Lung (tissue), 12 donors: ENCODE measurements around the gene SLC39A7. TPM values are rescaled to one million over a fixed set of nuclear protein-coding genes. Genes with fewer than 3 reads are reported as not detected.

Source experiments
- ATAC-seq: fragments of 200-7000 bp; cut with Tn5 transposase; one replicate; pipeline ENCODE4 v1.9.1; 2020; ENCODE audit warnings: moderate number of reproducible peaks; ENCODE audit not compliant: insufficient read depth, low FRiP score
- DNase-seq, 3 donors: peaks; one replicate each; pipeline ENCODE4 v3.0.0-alpha.2; 2013 to 2017
- H3K27ac ChIP-seq, 2 donors: one replicate each; pipeline ENCODE4 v1.5.1; 2013; ENCODE audit warnings: mild to moderate bottlenecking in 2 of 2, moderate library complexity in 2 of 2, control low read depth in 1 of 2, inconsistent platforms in 1 of 2, low read depth in 1 of 2, low read length in 1 of 2
- H3K27me3 ChIP-seq, 3 donors: one replicate each; pipeline ENCODE4 v1.5.1; 2013; ENCODE audit warnings: low read length in 2 of 3; ENCODE audit not compliant: control insufficient read depth in 3 of 3, insufficient read depth in 3 of 3
- H3K36me3 ChIP-seq, 4 donors: one replicate each; pipeline ENCODE4 v1.5.1; 2013; ENCODE audit warnings: low read length in 4 of 4, mild to moderate bottlenecking in 1 of 4, moderate library complexity in 1 of 4; ENCODE audit not compliant: control insufficient read depth in 4 of 4, insufficient read depth in 4 of 4
- H3K4me1 ChIP-seq, 5 donors: one replicate each; pipeline ENCODE4 v1.5.1; 2013; ENCODE audit warnings: low read length in 5 of 5, mild to moderate bottlenecking in 2 of 5, moderate library complexity in 1 of 5; ENCODE audit not compliant: control insufficient read depth in 5 of 5, insufficient read depth in 5 of 5
- H3K4me3 ChIP-seq: one replicate; pipeline ENCODE4 v1.5.1; 2013; ENCODE audit warnings: mild to moderate bottlenecking, control low read depth, moderate library complexity
- H3K9ac ChIP-seq, 2 donors: one replicate each; pipeline ENCODE4 v1.5.1; 2013; ENCODE audit warnings: low read length in 2 of 2, control low read depth in 1 of 2; ENCODE audit not compliant: insufficient read depth in 1 of 2
- H3K9me3 ChIP-seq, 4 donors: one replicate each; pipeline ENCODE4 v1.5.1; 2013; ENCODE audit warnings: low read length in 3 of 4, mild to moderate bottlenecking in 1 of 4, moderate library complexity in 1 of 4; ENCODE audit not compliant: control insufficient read depth in 4 of 4, insufficient read depth in 3 of 4
- WGBS, 2 donors: extraction: QIAGEN DNeasy Blood & Tissue Kit; methylation state at CpG; one replicate each; pipeline ENCODE4 v1.1.7; 2013; 5-methylcytosine and 5-hydroxymethylcytosine counted together
- polyA plus RNA-seq, 2 donors: library from polyadenylated mRNA; stranded (reverse); fragments of 200-250 nt; gene quantifications; one replicate each; pipeline ENCODE4 v1.2.1, GENCODE V29; 2013
- total RNA-seq, 2 donors: library from RNA; depleted of rRNA in 1 of 2; stranded (reverse); fragments of >200 nt in 1 of 2; gene quantifications; one replicate each; pipeline ENCODE4 v1.2.1, GENCODE V29; 2014 to 2021
- TF ChIP-seq, protein P1 (sequence below): IDR thresholded peaks from 2 replicates; pipeline ENCODE4 v1.5.1; 2012; ENCODE audit warnings: mild to moderate bottlenecking; ENCODE audit errors: control extremely low read depth, extremely low read depth
- donor health status: control.
- donor health status: control.
- donor health status: Bipolar disorder and iron deficiency.
- donor health status: healthy.
- donor health status: DM: yes; HTN: yes; CAD: no.

SLC39A7 gene
- total and polyA plus RNA-seq, 4 donors: 53.6 to 164 (median 100) TPM

DNA sequence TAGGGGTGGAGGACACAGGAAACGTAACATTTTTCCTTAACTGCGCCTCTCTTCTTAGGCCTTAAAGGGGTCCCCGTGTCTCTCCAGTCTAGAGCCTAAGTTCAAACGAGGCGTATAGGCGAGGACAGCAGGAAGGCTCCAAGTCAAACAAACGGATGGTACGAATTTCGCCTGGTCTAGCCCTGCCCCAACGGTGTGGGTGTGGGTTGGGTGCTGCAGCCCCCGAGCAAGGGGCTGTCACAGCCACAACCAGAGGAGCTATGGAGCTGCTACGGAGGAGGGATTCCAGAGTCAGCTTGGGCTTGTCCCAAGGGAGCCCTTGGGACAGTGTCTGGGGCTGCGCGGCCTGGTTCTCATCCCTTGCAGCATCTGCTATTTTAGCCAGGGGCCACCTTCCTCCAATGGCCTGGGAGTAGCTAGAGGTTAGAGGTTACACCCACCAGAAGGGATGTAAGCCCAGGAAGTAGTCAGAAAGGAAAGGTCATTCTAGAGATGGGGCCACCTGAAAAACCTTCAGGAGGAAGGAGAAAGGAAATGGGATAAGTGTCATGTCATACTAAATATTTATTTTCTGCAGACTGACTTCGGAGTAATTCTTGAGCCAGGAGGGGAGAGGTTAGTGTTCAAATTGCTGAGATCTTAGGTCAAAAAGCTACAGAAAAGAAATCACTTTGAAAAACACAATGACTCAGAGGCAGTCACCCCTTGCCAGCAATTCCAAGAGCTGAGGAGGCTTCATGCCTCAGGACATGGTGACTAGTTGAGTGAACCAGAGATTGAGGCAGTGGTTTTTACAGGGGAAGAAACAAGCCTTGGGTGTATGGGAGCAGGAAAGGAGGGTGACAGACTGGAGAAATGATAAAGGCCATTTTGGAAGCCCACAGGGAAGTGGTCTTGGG lies 49.3 kb downstream of the SLC39A7 start:
- TF ChIP-seq, protein P1, sequence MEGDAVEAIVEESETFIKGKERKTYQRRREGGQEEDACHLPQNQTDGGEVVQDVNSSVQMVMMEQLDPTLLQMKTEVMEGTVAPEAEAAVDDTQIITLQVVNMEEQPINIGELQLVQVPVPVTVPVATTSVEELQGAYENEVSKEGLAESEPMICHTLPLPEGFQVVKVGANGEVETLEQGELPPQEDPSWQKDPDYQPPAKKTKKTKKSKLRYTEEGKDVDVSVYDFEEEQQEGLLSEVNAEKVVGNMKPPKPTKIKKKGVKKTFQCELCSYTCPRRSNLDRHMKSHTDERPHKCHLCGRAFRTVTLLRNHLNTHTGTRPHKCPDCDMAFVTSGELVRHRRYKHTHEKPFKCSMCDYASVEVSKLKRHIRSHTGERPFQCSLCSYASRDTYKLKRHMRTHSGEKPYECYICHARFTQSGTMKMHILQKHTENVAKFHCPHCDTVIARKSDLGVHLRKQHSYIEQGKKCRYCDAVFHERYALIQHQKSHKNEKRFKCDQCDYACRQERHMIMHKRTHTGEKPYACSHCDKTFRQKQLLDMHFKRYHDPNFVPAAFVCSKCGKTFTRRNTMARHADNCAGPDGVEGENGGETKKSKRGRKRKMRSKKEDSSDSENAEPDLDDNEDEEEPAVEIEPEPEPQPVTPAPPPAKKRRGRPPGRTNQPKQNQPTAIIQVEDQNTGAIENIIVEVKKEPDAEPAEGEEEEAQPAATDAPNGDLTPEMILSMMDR: no peak
- Histone ChIP-seq H3K4me3 (peak overlapping the region; percentile 41), H3K9me3 (no peaks in the 10 kb centered on the region), H3K36me3 (peaks cover 0 to 16% (median 6%) of the 10 kb centered on the region in 4 donors), H3K4me1 (peaks cover 3 to 23% (median 6%) of the 10 kb centered on the region in 5 donors), H3K9ac (peak overlapping the region in 1 of 2 donors; percentile 76), H3K27ac (peak overlapping the region; percentile 92 to 94), H3K27me3 (no peaks in the 10 kb centered on the region)
- whole genome bisulfite sequencing, 2 donors: 18 to 20% methylated on average over 15 of the region's 15 CpGs
- DNase-seq (no peak), ATAC-seq (no peak)

DNA sequence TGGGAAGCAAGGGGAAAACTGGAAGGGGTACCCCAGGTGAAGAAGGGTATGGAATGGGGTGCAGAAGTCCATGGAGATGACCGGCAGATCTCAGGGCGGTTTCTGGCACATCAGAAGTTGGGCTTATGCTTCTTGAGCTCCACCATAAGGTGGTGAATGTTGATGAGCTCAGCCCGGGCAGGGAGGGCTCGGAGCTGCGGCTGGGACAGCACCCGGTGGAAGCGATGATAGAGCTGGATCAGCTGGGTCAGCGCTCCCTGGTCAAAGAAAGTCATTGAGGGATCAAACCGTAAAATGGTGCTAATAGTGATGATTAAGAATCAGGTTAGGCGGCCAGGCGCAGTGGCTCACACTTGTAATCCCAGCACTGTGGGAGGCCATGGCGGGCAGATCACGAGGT lies 50.1 kb downstream of the SLC39A7 start:
- peak overlapping the region in 1 of 2 donors; percentile 92 for H3K27ac ChIP-seq
- TF ChIP-seq, protein P1: no peak

DNA sequence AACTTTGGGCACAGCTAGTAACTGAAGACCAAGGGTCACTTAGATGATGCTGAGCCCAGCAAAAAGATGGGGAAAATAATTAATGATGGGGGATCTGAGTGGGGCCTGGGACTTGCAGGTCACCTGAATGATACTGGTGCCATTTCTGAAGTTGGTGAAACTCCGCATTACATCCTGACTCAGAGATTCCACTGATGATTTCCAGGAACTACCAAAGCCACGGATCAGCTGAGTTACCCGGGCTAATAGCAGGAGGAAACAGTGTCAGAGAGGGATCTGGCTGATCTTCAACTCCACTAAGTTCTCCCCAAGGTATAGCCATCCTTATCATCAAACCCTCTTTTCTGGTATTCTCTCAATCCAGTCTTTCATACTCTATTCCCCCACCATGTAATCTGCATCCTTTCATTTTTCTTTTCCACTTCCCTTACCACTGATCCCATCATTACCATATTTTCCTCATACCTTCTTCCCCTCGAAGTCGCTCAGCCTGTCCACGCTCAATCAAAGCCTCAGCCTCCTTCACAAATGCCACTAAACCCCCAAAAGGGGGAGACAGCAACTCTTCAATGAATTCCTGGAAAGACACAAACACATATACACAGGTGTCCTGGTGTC lies 50.8 kb downstream of the SLC39A7 start:
- Histone ChIP-seq H3K4me3 (no peak overlapping the region), H3K9ac (no peak overlapping the region), H3K9me3 (no peaks in the 10 kb centered on the region), H3K27me3 (no peaks in the 10 kb centered on the region), H3K27ac (no peak overlapping the region), H3K36me3 (peaks cover 0 to 16% (median 8%) of the 10 kb centered on the region in 4 donors), H3K4me1 (peaks cover 3 to 23% (median 6%) of the 10 kb centered on the region in 5 donors)
- TF ChIP-seq, protein P1: no peak
- DNase-seq (no peak), ATAC-seq (no peak)
- WGBS, 2 donors: 85 to 88% methylated on average over 6 of the region's 6 CpGs

More for the DNA sequence above, 50.1 kb downstream of the SLC39A7 start:
- 96 to 97% methylated on average over 13 of the region's 13 CpGs for WGBS, 2 donors
- no peak overlapping the region for H3K4me3 ChIP-seq
- peaks cover 0 to 16% (median 8%) of the 10 kb centered on the region in 4 donors for H3K36me3 ChIP-seq
- H3K9ac ChIP-seq: no peak overlapping the region
- no peak for ATAC-seq
- no peak for DNase-seq
- H3K9me3 ChIP-seq: no peaks in the 10 kb centered on the region
- H3K27me3 ChIP-seq: no peaks in the 10 kb centered on the region
- H3K4me1 ChIP-seq: peaks cover 3 to 23% (median 6%) of the 10 kb centered on the region in 5 donors
